K562 (cell line): ENCODE measurements around the gene ARHGAP10. TPM values are rescaled to one million over a fixed set of nuclear protein-coding genes. Genes with fewer than 3 reads are reported as not detected.

Experiments used
- ATAC-seq: fragments of 200-7000 bp; cut with Tn5 transposase; 3 replicates; pipeline ENCODE4 v1.9.1; 2020; ENCODE audit warnings: moderate library complexity
- BruUV-seq: library from RNA; stranded (reverse); fragments of 400-500 nt; replicated peaks from 2 replicates; lab custom pipeline; 2021; lab: Mats Ljungman, UMichigan
- CTCF ChIA-PET: fragments of 300-600 bp; formaldehyde crosslinking; extraction: SDS; loops from one replicate; lab custom pipeline; 2021; ENCODE audit warnings: low intra/inter-chr PET ratio; lab: Yijun Ruan, JAX
- POLR2A ChIA-PET: fragments of 300-600, 350-650 bp; sonication (Branson Sonifier 250); formaldehyde crosslinking; extraction: SDS; loops from one replicate; lab custom pipeline; 2021; ENCODE audit warnings: antibody characterized with exemption, inconsistent platforms; lab: Yijun Ruan, JAX
- DNase-seq, 4 experiments: peaks; one replicate each; pipeline versions ENCODE4 v3.0.0 to v3.0.0-alpha.2; 2011 to 2018; ENCODE audit warnings: low spot score in 3 of 4, mixed read lengths in 3 of 4; ENCODE audit errors: extremely low read depth in 1 of 4
- FAIRE-seq: peaks from 2 replicates; lab custom pipeline; 2011; peaks lifted over from hg19 to GRCh38; lab: Jason Lieb, UNC
- H2AFZ ChIP-seq: 2 replicates; pipeline ENCODE4 v1.6.0; 2011; ENCODE audit warnings: low read depth, low read length, control low read depth, inconsistent platforms
- H3K27ac ChIP-seq: fragments of 200-600 bp; 3 replicates; pipeline ENCODE4 v1.8.0; 2011; ENCODE audit warnings: low read depth, mild to moderate bottlenecking, control low read depth, inconsistent platforms, low read length, moderate library complexity, mixed read lengths; ENCODE audit errors: extremely low read depth
- H3K27me3 ChIP-seq, 2 experiments: fragments of 300-600 bp in 1 of 2; 2 replicates in 1 of 2; 3 replicates in 1 of 2; pipeline versions ENCODE4 v1.6.0 to v1.8.0; 2011; ENCODE audit warnings: inconsistent platforms in 2 of 2, low read length in 2 of 2, mild to moderate bottlenecking in 1 of 2, mixed read lengths in 1 of 2, moderate library complexity in 1 of 2; ENCODE audit not compliant: control insufficient read depth in 2 of 2, insufficient read depth in 2 of 2
- H3K36me3 ChIP-seq: fragments of 300-600 bp; 3 replicates; pipeline ENCODE4 v1.8.0; 2011; ENCODE audit warnings: mild to moderate bottlenecking, low read length, inconsistent platforms; ENCODE audit not compliant: control insufficient read depth, insufficient read depth
- H3K4me1 ChIP-seq, 2 experiments: fragments of 200-600 bp in 1 of 2; replicated peaks in 1 of 2; 2 replicates in 1 of 2; 3 replicates in 1 of 2; pipeline versions ENCODE4 v1.5.1 to v1.8.0; 2011; ENCODE audit warnings: inconsistent platforms in 2 of 2, low read length in 2 of 2, mild to moderate bottlenecking in 1 of 2, mixed read lengths in 1 of 2, moderate library complexity in 1 of 2; ENCODE audit not compliant: control insufficient read depth in 2 of 2, insufficient read depth in 2 of 2
- H3K4me2 ChIP-seq: 2 replicates; pipeline ENCODE4 v1.6.1; 2011; ENCODE audit warnings: low read length, control low read depth, inconsistent platforms, mixed read lengths; ENCODE audit not compliant: insufficient read depth
- H3K4me3 ChIP-seq: fragments of 200-600 bp; sonication (generic), shearing (Covaris generic); 2 replicates; pipeline ENCODE4 v1.5.1; 2016; ENCODE audit warnings: control low read depth, inconsistent platforms
- H3K79me2 ChIP-seq: fragments of 200-600 bp; 3 replicates; pipeline ENCODE4 v1.8.0; 2011; ENCODE audit warnings: low read length, inconsistent platforms; ENCODE audit not compliant: control insufficient read depth, insufficient read depth
- H3K9ac ChIP-seq, 2 experiments: 2 replicates each; pipeline versions ENCODE4 v1.6.0 to v1.6.1; 2011; ENCODE audit warnings: low read depth in 2 of 2, low read length in 2 of 2, control low read depth in 1 of 2, inconsistent platforms in 1 of 2, mild to moderate bottlenecking in 1 of 2, mixed read lengths in 1 of 2; ENCODE audit not compliant: insufficient read depth in 1 of 2
- H3K9me1 ChIP-seq: one replicate; pipeline ENCODE4 v1.6.0; 2011; ENCODE audit warnings: inconsistent platforms, mild to moderate bottlenecking, low read length, moderate library complexity; ENCODE audit not compliant: control insufficient read depth, insufficient read depth
- H3K9me3 ChIP-seq: replicated peaks from 2 replicates; pipeline ENCODE4 v1.5.1; 2011; ENCODE audit warnings: low read depth, low read length, inconsistent platforms; ENCODE audit not compliant: control insufficient read depth, insufficient read depth
- H4K20me1 ChIP-seq: replicated peaks from 2 replicates; pipeline ENCODE4 v1.6.1; 2011; ENCODE audit warnings: low read length, inconsistent platforms, mixed read lengths; ENCODE audit not compliant: control insufficient read depth, insufficient read depth
- CBX1 ChIP-seq: sonication (generic); IDR thresholded peaks from 2 replicates; pipeline ENCODE4 v1.6.1; 2016; ENCODE audit warnings: antibody characterized with exemption, low read depth, mild to moderate bottlenecking
- EP300 ChIP-seq: IDR thresholded peaks from 2 replicates; pipeline ENCODE4 v1.6.1; 2012; ENCODE audit warnings: low read length, improper control_type of control experiment
- ETV5 ChIP-seq: sonication (generic); formaldehyde crosslinking; IDR thresholded peaks from 2 replicates; pipeline ENCODE4 v1.4.0; 2020; ENCODE audit warnings: low read depth, mild to moderate bottlenecking, missing genetic modification reagents
- FOSL1 ChIP-seq: fragments of 200-800 bp; sonication (Bioruptor generic); conservative IDR thresholded peaks from 2 replicates; pipeline ENCODE4 v1.6.1; 2016; ENCODE audit warnings: missing genetic modification characterization, missing compliant biosample characterization
- FOXJ3 ChIP-seq: sonication (generic); formaldehyde crosslinking; IDR thresholded peaks from 2 replicates; pipeline ENCODE4 v1.4.0; 2020; ENCODE audit warnings: mild to moderate bottlenecking, missing genetic modification reagents
- YBX1 ChIP-seq: fragments of 450-650 bp; IDR thresholded peaks from 2 replicates; pipeline ENCODE4 v1.7.1; 2016; ENCODE audit warnings: mild to moderate bottlenecking
- ZC3H11A ChIP-seq: IDR thresholded peaks from 2 replicates; pipeline ENCODE4 v1.6.1; 2012; ENCODE audit warnings: low read depth, low read length, improper control_type of control experiment
- ZNF239 ChIP-seq: fragments of 250-450 bp; sonication (Bioruptor Pico); IDR thresholded peaks from 2 replicates; pipeline ENCODE4 v1.4.0; 2020; ENCODE audit warnings: mild to moderate bottlenecking
- in situ Hi-C: fragments of 300-500 bp; cut with MboI; formaldehyde crosslinking; loops from 4 replicates; pipeline ENCODE4 v1.15.0; 2018; ENCODE audit warnings: inconsistent platforms, mixed read lengths
- intact Hi-C: fragments of 100-400 bp; cut with micrococcal nuclease; formaldehyde crosslinking; loops from 2 replicates; pipeline ENCODE4 v1.14.2; 2022
- polyA plus RNA-seq, 8 experiments: library from polyadenylated mRNA; depleted of rRNA in 4 of 8; stranded (reverse) in 5 of 8; unstranded in 3 of 8; fragments of >200 nt; fragmentation: Nextera tagmentation in 2 of 8; fragmentation: Illumina TruSeq in 1 of 8; extraction: Ambion mirVana in 2 of 8; extraction: Trizol in 1 of 8; gene quantifications; 2 replicates each; pipeline versions ENCODE4 v1.2.1 to v1.2.3, GENCODE V29; 2011 to 2014; ENCODE audit warnings: inconsistent platforms in 1 of 8, missing spikeins in 1 of 8
- total RNA-seq, 7 experiments: library from RNA; depleted of rRNA in 6 of 7; stranded (reverse); fragments of >200 nt in 6 of 7; fragmentation: Illumina TruSeq in 2 of 7; extraction: Trizol in 2 of 7; gene quantifications; 2 replicates each; pipeline versions ENCODE4 v1.2.1 to v1.2.3, GENCODE V29; 2011 to 2021; ENCODE audit warnings: low replicate concordance in 1 of 7
- TF ChIP-seq, protein P1 (sequence below): fragments of 450-650 bp; formaldehyde crosslinking; IDR thresholded peaks from 2 replicates; pipeline ENCODE4 v1.4.0; 2022; ENCODE audit warnings: missing genetic modification characterization

The ARHGAP10 gene
- total and polyA plus RNA-seq, 9 of the 15 experiments (the other 6 are each of a cell fraction or from before 2014, with no cell fraction given) = 0.03 to 0.22 (median 0.06) TPM; not detected in 3

DNA sequence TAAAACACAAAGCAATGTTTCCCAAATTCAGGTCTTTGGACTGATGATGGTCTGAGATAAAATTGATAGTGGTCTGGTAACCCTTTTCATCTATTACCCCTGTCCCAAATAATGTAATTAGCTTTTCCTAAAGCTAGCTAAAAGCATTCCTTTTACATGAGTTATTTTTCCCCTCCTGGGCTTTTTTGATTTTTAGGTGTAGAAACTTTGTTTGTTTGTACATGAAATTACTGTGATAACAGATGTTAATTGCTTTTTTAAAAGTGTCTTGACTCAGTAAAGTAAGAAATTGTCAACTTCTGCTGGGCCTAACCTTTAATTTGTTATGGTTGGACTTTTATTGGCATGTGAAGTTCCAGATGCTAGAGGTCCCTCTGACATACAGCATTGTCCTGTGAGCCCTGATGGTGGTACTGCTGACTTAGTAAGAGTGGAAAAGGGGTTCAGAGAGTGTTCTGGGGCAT is 145.5 kb downstream of the ARHGAP10 start:
- Histone ChIP-seq H3K9me1 (no peaks in the 10 kb centered on the region), H2AFZ (no peak overlapping the region), H3K27me3 (no peaks in the 10 kb centered on the region), H3K4me2 (no peak overlapping the region), H3K4me3 (no peak overlapping the region), H4K20me1 (no peaks in the 10 kb centered on the region), H3K27ac (no peak overlapping the region), H3K4me1 (no peaks in the 10 kb centered on the region), H3K36me3 (no peaks in the 10 kb centered on the region), H3K9ac (no peak overlapping the region), H3K9me3 (no peaks in the 10 kb centered on the region), H3K79me2 (no peaks in the 10 kb centered on the region)
- DNase-seq (no peak), FAIRE-seq (no peak), ATAC-seq (no peak)
- TF ChIP-seq CBX1 (no peak), ZNF239 (CRISPR knock-in tag) (no peak), ETV5 (CRISPR knock-in tag) (no peak), FOSL1 (tag) (no peak), YBX1 (no peak), ZC3H11A (no peak), FOXJ3 (CRISPR knock-in tag) (no peak), EP300 (no peak)
- TF ChIP-seq, protein P1, sequence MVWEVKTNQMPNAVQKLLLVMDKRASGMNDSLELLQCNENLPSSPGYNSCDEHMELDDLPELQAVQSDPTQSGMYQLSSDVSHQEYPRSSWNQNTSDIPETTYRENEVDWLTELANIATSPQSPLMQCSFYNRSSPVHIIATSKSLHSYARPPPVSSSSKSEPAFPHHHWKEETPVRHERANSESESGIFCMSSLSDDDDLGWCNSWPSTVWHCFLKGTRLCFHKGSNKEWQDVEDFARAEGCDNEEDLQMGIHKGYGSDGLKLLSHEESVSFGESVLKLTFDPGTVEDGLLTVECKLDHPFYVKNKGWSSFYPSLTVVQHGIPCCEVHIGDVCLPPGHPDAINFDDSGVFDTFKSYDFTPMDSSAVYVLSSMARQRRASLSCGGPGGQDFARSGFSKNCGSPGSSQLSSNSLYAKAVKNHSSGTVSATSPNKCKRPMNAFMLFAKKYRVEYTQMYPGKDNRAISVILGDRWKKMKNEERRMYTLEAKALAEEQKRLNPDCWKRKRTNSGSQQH (CRISPR knock-in tag) = no peak
- in situ Hi-C loops (no loop called here), intact Hi-C loops (no loop called here)
- CTCF ChIA-PET = no interaction called here
- POLR2A ChIA-PET = no interaction called here
- BruUV-seq = no TSS peak
